ENCODE measurements around the gene CCDC12. TPM values are rescaled to one million over a fixed set of nuclear protein-coding genes. Genes with fewer than 3 reads are reported as not detected.
A peak's percentile ranks its signal among the peaks of the same experiment; 100 is the strongest.

The CCDC12 gene
- total and polyA plus RNA-seq, 11 donors, result 27.1 to 120 (median 34.4) TPM

DNA sequence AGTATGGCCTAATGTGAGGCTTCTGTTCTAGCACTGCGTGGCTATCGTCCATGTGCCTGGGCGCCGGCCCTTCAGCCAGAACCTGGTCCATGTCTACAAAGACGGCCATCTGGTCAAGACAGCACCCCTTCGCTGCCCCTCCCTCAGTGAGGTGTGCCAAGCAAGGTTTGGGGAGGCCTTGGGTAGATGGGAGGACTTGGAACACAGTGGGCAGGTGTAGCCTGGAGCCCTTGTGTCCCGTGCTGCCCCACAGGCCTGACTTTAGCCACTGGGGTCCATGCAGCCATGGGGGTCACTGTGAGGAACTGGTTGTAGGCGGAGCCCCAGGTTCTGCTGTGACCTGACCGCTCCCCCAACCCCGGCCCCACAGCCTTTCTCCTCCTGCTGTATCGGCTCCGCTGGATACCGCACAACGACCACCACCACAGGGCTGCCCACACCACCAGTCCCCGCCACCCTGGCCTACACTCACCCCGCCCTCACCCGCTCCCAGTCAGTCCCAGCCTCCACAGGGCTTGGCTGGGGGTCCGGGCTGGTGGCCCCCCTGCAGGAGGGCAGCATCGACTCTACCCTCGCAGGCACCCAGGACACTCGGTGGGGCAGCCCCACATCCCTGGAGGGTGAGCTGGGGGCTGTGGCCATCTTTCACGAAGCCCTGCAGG lies 19.5 kb upstream of the CCDC12 start:
- TF ChIP-seq, protein P1, sequence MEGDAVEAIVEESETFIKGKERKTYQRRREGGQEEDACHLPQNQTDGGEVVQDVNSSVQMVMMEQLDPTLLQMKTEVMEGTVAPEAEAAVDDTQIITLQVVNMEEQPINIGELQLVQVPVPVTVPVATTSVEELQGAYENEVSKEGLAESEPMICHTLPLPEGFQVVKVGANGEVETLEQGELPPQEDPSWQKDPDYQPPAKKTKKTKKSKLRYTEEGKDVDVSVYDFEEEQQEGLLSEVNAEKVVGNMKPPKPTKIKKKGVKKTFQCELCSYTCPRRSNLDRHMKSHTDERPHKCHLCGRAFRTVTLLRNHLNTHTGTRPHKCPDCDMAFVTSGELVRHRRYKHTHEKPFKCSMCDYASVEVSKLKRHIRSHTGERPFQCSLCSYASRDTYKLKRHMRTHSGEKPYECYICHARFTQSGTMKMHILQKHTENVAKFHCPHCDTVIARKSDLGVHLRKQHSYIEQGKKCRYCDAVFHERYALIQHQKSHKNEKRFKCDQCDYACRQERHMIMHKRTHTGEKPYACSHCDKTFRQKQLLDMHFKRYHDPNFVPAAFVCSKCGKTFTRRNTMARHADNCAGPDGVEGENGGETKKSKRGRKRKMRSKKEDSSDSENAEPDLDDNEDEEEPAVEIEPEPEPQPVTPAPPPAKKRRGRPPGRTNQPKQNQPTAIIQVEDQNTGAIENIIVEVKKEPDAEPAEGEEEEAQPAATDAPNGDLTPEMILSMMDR (IDR thresholded peaks at IDR 0.05), result no peak
- TF ChIP-seq POLR2A (IDR thresholded peaks at IDR 0.05), result no peak
- Histone ChIP-seq H3K4me3 (no peak overlapping the region), H3K9me3 (no peaks in the 10 kb centered on the region), H3K4me1 (peaks cover 0 to 21% (median 0%) of the 10 kb centered on the region in 12 donors), H3K36me3 (peaks cover 0 to 85% (median 11%) of the 10 kb centered on the region in 9 donors), H3K27me3 (no peaks in the 10 kb centered on the region), H3K27ac (no peak overlapping the region)
- intact Hi-C loops (cut with DNase I), result loop anchor here in 5 of 10 donors (5.0 to 10.0 kb wide), 3 partner anchors 74 to 294 kb away; partner anchors contain the start of gene TMIE (in 4 of the 5)
- ATAC-seq (no peak), DNase-seq (peak in 2 of 5 donors; percentile 20 to 26)
- WGBS, 4 donors, result 90 to 95% (median 94%) methylated on average over 10 to 22 of the region's 22 CpGs

DNA sequence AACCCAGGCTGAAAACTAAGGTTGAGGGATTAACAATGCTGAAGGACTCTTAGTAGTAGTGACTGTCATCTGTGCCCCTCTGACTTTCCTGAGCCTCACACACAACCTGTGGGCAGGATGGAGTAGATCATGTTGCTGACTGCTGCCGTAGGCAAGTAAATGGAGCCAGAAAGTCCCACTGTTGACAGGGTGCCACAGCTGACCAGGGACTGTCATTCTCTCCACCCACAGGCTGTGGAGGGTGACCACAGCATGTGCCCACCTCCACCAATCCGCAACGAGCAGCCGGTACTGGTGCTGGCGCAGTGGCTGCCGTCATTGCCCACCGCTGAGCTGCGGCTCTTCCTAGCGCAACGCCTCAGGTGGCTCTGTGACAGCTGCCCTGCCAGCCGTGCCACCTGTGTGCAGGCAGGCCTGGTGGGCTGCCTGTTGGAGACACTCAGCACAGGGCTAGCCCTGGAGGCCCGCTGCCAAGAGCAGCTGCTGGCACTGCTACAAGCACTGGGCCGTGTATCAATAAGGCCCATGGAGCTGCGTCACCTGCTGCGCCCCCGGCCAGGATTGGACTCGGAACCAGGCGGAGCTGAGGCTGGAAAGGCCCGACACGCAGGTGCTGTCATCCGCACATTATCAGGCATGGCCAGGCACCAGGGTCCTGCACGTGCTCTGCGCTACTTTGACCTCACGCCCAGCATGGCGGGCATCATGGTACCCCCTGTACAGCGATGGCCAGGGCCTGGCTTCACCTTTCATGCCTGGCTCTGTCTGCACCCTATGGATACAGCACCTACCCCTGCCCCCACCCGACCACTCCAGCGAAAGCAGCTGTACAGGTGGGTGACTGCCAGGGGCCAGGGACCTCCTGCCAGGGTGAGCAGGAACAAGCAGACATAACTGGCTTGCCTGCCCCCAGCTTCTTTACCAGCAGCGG lies 18.5 kb upstream of the CCDC12 start:
- Histone ChIP-seq H3K27me3 (no peaks in the 10 kb centered on the region), H3K9me3 (no peaks in the 10 kb centered on the region), H3K4me3 (no peak overlapping the region), H3K36me3 (peaks cover 0 to 76% (median 3%) of the 10 kb centered on the region in 9 donors), H3K4me1 (peaks cover 0 to 31% (median 0%) of the 10 kb centered on the region in 12 donors), H3K27ac (no peak overlapping the region)
- TF ChIP-seq POLR2A (IDR thresholded peaks at IDR 0.05), result no peak
- TF ChIP-seq, protein P1 (IDR thresholded peaks at IDR 0.05), result no peak
- intact Hi-C loops (cut with DNase I), result loop anchor here in 5 of 10 donors (5.0 to 10.0 kb wide), 3 partner anchors 73 to 293 kb away; partner anchors contain the start of gene TMIE (in 4 of the 5)
- 94 to 96% (median 96%) methylated on average over 19 to 29 of the region's 29 CpGs for WGBS, 4 donors
- ATAC-seq, result no peak
- peak in 2 of 5 donors; percentile 20 to 30 for DNase-seq

DNA sequence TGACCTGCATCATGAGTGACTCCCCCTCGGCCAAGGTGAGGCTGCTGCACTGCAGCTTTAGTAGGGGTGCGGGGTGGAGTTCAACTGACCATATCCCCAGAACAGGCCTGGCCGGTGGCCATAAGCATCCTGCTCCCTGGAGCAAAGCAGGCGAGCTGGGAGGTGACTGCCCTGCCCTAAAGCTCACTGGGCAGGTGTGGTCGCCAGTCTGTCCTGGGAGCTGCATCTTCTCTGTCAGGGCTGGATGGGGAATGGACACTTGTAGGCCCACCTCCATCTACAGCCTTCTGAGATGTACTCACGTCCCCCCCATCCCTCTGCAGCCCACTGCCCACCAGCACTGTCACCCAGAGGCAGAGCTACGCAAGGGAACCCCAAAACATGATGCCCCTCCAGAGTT lies 17.4 kb upstream of the CCDC12 start:
- peaks cover 0 to 42% (median 0%) of the 10 kb centered on the region in 12 donors for H3K4me1 ChIP-seq
- TF ChIP-seq, protein P1 (IDR thresholded peaks at IDR 0.05), result no peak
- no peak for TF ChIP-seq POLR2A (IDR thresholded peaks at IDR 0.05)
- intact Hi-C loops (cut with DNase I), result loop anchor here in 3 of 10 donors (10.0 kb wide), 1 partner anchor 289 kb away; the partner anchor contains the start of gene TMIE (in 3 of the 3)
- no peak overlapping the region for H3K4me3 ChIP-seq
- H3K9me3 ChIP-seq, result no peaks in the 10 kb centered on the region
- ATAC-seq, result no peak
- peaks cover 0 to 70% (median 0%) of the 10 kb centered on the region in 9 donors for H3K36me3 ChIP-seq
- H3K27ac ChIP-seq, result no peak overlapping the region
- DNase-seq, result no peak
- H3K27me3 ChIP-seq, result no peaks in the 10 kb centered on the region
- WGBS, 4 donors, result 90 to 95% (median 92%) methylated on average over 7 of the region's 7 CpGs
